Measurements from ENCODE around the gene TEAD4. TPM values are rescaled to one million over a fixed set of nuclear protein-coding genes. Genes with fewer than 3 reads are reported as not detected.

Gene TEAD4
- total RNA-seq, 1 experiment from 2014 or later: 43.2 TPM

DNA sequence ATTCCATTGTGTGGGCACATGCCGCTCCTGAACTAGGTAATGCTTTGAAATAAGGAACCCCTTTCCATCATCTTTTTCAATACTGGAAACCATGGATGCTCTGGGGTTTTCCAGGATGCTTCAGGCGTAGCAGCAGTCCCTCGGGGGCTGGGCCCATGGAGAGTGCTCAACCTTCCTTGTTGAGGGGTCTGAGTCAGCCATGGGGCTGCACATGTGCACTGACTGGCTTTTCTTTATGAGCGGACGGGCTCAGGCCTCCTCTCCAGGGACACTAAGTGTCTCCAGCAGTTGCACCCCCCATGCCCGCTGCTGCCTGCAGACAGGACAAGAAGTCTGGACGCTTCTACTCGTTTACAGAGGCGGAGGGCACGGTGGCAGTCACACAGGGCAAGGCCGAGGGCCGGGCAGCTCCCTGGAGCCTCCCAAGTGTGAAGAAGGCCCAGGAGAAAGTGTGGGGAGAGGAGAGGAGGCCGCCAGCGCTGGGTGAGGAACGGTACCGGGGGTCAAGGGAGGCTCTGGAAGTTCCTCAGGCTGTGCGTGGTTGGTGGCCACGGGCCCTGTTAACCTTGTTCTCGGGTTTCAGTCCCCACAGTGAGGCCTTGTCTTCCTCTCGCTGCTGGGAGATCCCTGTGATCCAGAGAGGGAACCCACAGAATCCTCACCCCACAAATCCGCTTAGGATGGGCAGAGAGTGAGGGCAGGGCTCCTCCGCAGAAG, 51.2 kb downstream of the TEAD4 start:
- Histone ChIP-seq H3K36me3 (ENCODE audit: control insufficient read depth in 1 of 2, insufficient read depth in 2 of 2, low read length in 2 of 2) (peaks cover 0 to 9% of the 10 kb centered on the region in 2 experiments; a peak in 2 of 4 replicates), H3K9me2 (ENCODE audit: insufficient read depth) (no peaks in the 10 kb centered on the region), H3K4me2 (ENCODE audit: low read length) (no peak overlapping the region), H3K79me2 (ENCODE audit: insufficient read depth, low read length) (peaks cover 5% of the 10 kb centered on the region; the same call in 1 of the 2 replicates), H4K20me1 (ENCODE audit: insufficient read depth) (no peaks in the 10 kb centered on the region), H3K4me1 (ENCODE audit: control insufficient read depth in 1 of 2, insufficient read depth in 2 of 2, low read length in 2 of 2) (no peaks in the 10 kb centered on the region), H2AFZ (ENCODE audit: low read depth, low read length, poor library complexity, severe bottlenecking) (no peak overlapping the region), H3K9me3 (ENCODE audit: control insufficient read depth in 1 of 2, insufficient read depth in 1 of 2, low read depth in 1 of 2, low read length in 2 of 2) (no peaks in the 10 kb centered on the region), H3K4me3 (replicated peaks in 1 of 2; ENCODE audit: low read depth in 1 of 2, low read length in 2 of 2) (no peak overlapping the region), H3K27ac (ENCODE audit: low read depth, low read length) (no peak overlapping the region), H3K27me3 (ENCODE audit: insufficient read depth, low read length) (no peaks in the 10 kb centered on the region), H3K9ac (ENCODE audit: low read length) (no peak overlapping the region)
- BruUV-seq (replicated peaks): no TSS peak
- RAD21 ChIA-PET (ENCODE audit: low non-redundant PET in 1 of 2, low total read pairs in 2 of 2, uncharacterized antibody in 2 of 2, unreplicated experiment in 2 of 2): no interaction called here
- TF ChIP-seq EGR1 (IDR thresholded peaks at IDR 0.05; ENCODE audit: low read depth) (no peak), ZNF274 (IDR thresholded peaks at IDR 0.05; ENCODE audit: low read depth, low read length) (no peak), CEBPB (IDR thresholded peaks at IDR 0.05; ENCODE audit: low read depth) (no peak), CBX3 (IDR thresholded peaks at IDR 0.05; ENCODE audit: low read depth) (no peak), TCF7L2 (IDR thresholded peaks at IDR 0.05; ENCODE audit: borderline replicate concordance, extremely low read depth, insufficient read depth, insufficient read length) (no peak), SRF (IDR thresholded peaks at IDR 0.05; ENCODE audit: low read depth) (no peak), POLR2A (IDR thresholded peaks at IDR 0.05; ENCODE audit: borderline replicate concordance, extremely low read depth, insufficient read depth, insufficient read length) (no peak), ZFX (IDR thresholded peaks at IDR 0.05) (no peak), JUND (IDR thresholded peaks at IDR 0.05) (no peak), POLR2AphosphoS5 (IDR thresholded peaks at IDR 0.05; ENCODE audit: low read depth, low read length) (no peak), EZH2phosphoT487 (IDR thresholded peaks at IDR 0.05; ENCODE audit: borderline replicate concordance) (no peak), RAD21 (IDR thresholded peaks at IDR 0.05; ENCODE audit: low read depth) (no peak), SIN3A (IDR thresholded peaks at IDR 0.05; ENCODE audit: low read depth) (no peak), YY1 (IDR thresholded peaks at IDR 0.05; ENCODE audit: extremely low read depth, insufficient replicate concordance, low read depth, low read length) (no peak), ELF1 (IDR thresholded peaks at IDR 0.05; ENCODE audit: borderline replicate concordance, low read depth) (no peak)
- TF ChIP-seq, protein P1, sequence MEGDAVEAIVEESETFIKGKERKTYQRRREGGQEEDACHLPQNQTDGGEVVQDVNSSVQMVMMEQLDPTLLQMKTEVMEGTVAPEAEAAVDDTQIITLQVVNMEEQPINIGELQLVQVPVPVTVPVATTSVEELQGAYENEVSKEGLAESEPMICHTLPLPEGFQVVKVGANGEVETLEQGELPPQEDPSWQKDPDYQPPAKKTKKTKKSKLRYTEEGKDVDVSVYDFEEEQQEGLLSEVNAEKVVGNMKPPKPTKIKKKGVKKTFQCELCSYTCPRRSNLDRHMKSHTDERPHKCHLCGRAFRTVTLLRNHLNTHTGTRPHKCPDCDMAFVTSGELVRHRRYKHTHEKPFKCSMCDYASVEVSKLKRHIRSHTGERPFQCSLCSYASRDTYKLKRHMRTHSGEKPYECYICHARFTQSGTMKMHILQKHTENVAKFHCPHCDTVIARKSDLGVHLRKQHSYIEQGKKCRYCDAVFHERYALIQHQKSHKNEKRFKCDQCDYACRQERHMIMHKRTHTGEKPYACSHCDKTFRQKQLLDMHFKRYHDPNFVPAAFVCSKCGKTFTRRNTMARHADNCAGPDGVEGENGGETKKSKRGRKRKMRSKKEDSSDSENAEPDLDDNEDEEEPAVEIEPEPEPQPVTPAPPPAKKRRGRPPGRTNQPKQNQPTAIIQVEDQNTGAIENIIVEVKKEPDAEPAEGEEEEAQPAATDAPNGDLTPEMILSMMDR (IDR thresholded peaks at IDR 0.05 in 2 of 3, conservative IDR thresholded peaks at IDR 0.05 in 1 of 3; ENCODE audit: borderline replicate concordance in 1 of 3, insufficient read depth in 1 of 3, low read depth in 2 of 3, low read length in 2 of 3): no peak
- TF ChIP-seq, protein P2, sequence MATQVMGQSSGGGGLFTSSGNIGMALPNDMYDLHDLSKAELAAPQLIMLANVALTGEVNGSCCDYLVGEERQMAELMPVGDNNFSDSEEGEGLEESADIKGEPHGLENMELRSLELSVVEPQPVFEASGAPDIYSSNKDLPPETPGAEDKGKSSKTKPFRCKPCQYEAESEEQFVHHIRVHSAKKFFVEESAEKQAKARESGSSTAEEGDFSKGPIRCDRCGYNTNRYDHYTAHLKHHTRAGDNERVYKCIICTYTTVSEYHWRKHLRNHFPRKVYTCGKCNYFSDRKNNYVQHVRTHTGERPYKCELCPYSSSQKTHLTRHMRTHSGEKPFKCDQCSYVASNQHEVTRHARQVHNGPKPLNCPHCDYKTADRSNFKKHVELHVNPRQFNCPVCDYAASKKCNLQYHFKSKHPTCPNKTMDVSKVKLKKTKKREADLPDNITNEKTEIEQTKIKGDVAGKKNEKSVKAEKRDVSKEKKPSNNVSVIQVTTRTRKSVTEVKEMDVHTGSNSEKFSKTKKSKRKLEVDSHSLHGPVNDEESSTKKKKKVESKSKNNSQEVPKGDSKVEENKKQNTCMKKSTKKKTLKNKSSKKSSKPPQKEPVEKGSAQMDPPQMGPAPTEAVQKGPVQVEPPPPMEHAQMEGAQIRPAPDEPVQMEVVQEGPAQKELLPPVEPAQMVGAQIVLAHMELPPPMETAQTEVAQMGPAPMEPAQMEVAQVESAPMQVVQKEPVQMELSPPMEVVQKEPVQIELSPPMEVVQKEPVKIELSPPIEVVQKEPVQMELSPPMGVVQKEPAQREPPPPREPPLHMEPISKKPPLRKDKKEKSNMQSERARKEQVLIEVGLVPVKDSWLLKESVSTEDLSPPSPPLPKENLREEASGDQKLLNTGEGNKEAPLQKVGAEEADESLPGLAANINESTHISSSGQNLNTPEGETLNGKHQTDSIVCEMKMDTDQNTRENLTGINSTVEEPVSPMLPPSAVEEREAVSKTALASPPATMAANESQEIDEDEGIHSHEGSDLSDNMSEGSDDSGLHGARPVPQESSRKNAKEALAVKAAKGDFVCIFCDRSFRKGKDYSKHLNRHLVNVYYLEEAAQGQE (IDR thresholded peaks at IDR 0.05; ENCODE audit: low read depth): no peak
- TF ChIP-seq, protein P3, sequence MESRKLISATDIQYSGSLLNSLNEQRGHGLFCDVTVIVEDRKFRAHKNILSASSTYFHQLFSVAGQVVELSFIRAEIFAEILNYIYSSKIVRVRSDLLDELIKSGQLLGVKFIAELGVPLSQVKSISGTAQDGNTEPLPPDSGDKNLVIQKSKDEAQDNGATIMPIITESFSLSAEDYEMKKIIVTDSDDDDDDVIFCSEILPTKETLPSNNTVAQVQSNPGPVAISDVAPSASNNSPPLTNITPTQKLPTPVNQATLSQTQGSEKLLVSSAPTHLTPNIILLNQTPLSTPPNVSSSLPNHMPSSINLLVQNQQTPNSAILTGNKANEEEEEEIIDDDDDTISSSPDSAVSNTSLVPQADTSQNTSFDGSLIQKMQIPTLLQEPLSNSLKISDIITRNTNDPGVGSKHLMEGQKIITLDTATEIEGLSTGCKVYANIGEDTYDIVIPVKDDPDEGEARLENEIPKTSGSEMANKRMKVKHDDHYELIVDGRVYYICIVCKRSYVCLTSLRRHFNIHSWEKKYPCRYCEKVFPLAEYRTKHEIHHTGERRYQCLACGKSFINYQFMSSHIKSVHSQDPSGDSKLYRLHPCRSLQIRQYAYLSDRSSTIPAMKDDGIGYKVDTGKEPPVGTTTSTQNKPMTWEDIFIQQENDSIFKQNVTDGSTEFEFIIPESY (IDR thresholded peaks at IDR 0.05; ENCODE audit: extremely low read depth, insufficient replicate concordance, low read length): no peak
- TF ChIP-seq, protein P4, sequence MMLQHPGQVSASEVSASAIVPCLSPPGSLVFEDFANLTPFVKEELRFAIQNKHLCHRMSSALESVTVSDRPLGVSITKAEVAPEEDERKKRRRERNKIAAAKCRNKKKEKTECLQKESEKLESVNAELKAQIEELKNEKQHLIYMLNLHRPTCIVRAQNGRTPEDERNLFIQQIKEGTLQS (IDR thresholded peaks at IDR 0.05): no peak
- ATAC-seq (no peak), DNase-seq (ENCODE audit: low read depth, low spot score) (no peak)
- intact Hi-C loops (cut with micrococcal nuclease): no loop called here
- CTCF ChIA-PET: no interaction called here
- POLR2A ChIA-PET: no interaction called here
